GM18951 (cell line): ENCODE results near the gene ITGAL.

Experiments used
- POLR2A ChIP-seq: IDR thresholded peaks from 4 replicates; pipeline ENCODE4 v1.6.1; 2011; ENCODE audit warnings: mild to moderate bottlenecking; ENCODE audit not compliant: insufficient read length, insufficient read depth; ENCODE audit errors: extremely low read depth
- in situ Hi-C: fragments of 300-500 bp; cut with MboI; formaldehyde crosslinking; loops from one replicate; pipeline ENCODE4 v1.12.0; 2022; ENCODE audit warnings: low sequenced_read_pairs, mixed read lengths, inconsistent platforms; ENCODE audit not compliant: unreplicated experiment

ITGAL gene

GRCh38 chr16:30571445-30572322 is 99.1 kb downstream of the ITGAL start, which contains the start of gene ZNF688:
Gene ZNF688, minus strand, starts transcription at chr16:30571714. Its CDS starts 85 bp downstream, at chr16:30571629.
- in situ Hi-C loops, result no loop called here
- peak; percentile 74 for TF ChIP-seq POLR2A
